GM12878 (cell line): ENCODE data around the gene PTPDC1. TPM values are rescaled to one million over a fixed set of nuclear protein-coding genes. Genes with fewer than 3 reads are reported as not detected.

Source experiments
- ATAC-seq: fragments of 200-7000 bp; cut with Tn5 transposase; 3 replicates; pipeline ENCODE4 v1.9.1; 2020; ENCODE audit warnings: mild to moderate bottlenecking, moderate library complexity
- BruUV-seq: library from RNA; stranded (reverse); fragments of 400-500 nt; replicated peaks from 2 replicates; lab custom pipeline; 2021; lab: Mats Ljungman, UMichigan
- CTCF ChIA-PET: fragments of 300-600 bp; sonication (Branson Sonifier 250); formaldehyde crosslinking; extraction: SDS; loops from one replicate; lab custom pipeline; 2021; ENCODE audit warnings: inconsistent platforms; lab: Yijun Ruan, JAX
- POLR2A ChIA-PET: fragments of 350-600 bp; formaldehyde crosslinking; extraction: SDS; loops from one replicate; lab custom pipeline; 2021; ENCODE audit warnings: inconsistent platforms; lab: Charles Lee
- RAD21 ChIA-PET: fragments of 300-600 bp; sonication (Branson Sonifier 250); formaldehyde crosslinking; loops from one replicate; lab custom pipeline; 2023; ENCODE audit warnings: antibody characterized with exemption; ENCODE audit not compliant: unreplicated experiment; lab: Charles Lee
- SMC1A ChIA-PET: fragments of 300-600 bp; sonication (Branson Sonifier 250); formaldehyde crosslinking; loops from one replicate; lab custom pipeline; 2023; ENCODE audit not compliant: unreplicated experiment, uncharacterized antibody; lab: Charles Lee
- DNase-seq: peaks from one replicate; pipeline ENCODE4 v3.0.0-alpha.2; 2011; ENCODE audit warnings: low read depth, low spot score
- FAIRE-seq: peaks from 3 replicates; lab custom pipeline; 2011; peaks lifted over from hg19 to GRCh38; lab: Jason Lieb, UNC
- H2AFZ ChIP-seq: 2 replicates; pipeline ENCODE4 v1.6.0; 2011; ENCODE audit warnings: low read depth, low read length, control low read depth; ENCODE audit not compliant: control insufficient read depth
- H3K27ac ChIP-seq: 2 replicates; pipeline ENCODE4 v1.5.1; 2011; ENCODE audit warnings: control low read depth; ENCODE audit not compliant: control insufficient read depth, insufficient read depth
- H3K27me3 ChIP-seq, 2 experiments: replicated peaks in 1 of 2; 2 replicates each; pipeline versions ENCODE4 v1.6.0 to v1.6.1; 2011; ENCODE audit warnings: low read length in 1 of 2; ENCODE audit not compliant: control insufficient read depth in 2 of 2, insufficient read depth in 2 of 2
- H3K36me3 ChIP-seq, 2 experiments: 2 replicates each; pipeline ENCODE4 v1.5.1; 2011; ENCODE audit warnings: low read length in 1 of 2; ENCODE audit not compliant: control insufficient read depth in 2 of 2, insufficient read depth in 2 of 2
- H3K4me1 ChIP-seq: 2 replicates; pipeline ENCODE4 v1.6.1; 2011; ENCODE audit warnings: mild to moderate bottlenecking, low read length, moderate library complexity, mixed read lengths; ENCODE audit not compliant: control insufficient read depth, insufficient read depth
- H3K4me2 ChIP-seq: 2 replicates; pipeline ENCODE4 v1.6.0; 2011; ENCODE audit warnings: control low read depth; ENCODE audit not compliant: control insufficient read depth, insufficient read depth
- H3K4me3 ChIP-seq: fragments of 200-600 bp; sonication (generic); 2 replicates; pipeline ENCODE4 v1.5.1; 2016
- H3K79me2 ChIP-seq: 2 replicates; pipeline ENCODE4 v1.6.0; 2011; ENCODE audit warnings: low read length; ENCODE audit not compliant: control insufficient read depth, insufficient read depth
- H3K9ac ChIP-seq: 2 replicates; pipeline ENCODE4 v1.8.0; 2011; ENCODE audit warnings: low read length, control low read depth, mixed read lengths; ENCODE audit not compliant: control insufficient read depth, insufficient read depth
- H3K9me3 ChIP-seq: replicated peaks from 3 replicates; pipeline ENCODE4 v1.5.1; 2011; ENCODE audit warnings: mild to moderate bottlenecking, low read length; ENCODE audit not compliant: control insufficient read depth, insufficient read depth
- H4K20me1 ChIP-seq: 2 replicates; pipeline ENCODE4 v1.6.0; 2011; ENCODE audit not compliant: control insufficient read depth, insufficient read depth
- BHLHE40 ChIP-seq, 2 experiments: fragments of 450-650 bp in 1 of 2; IDR thresholded peaks; 2 replicates each; pipeline ENCODE4 v1.6.1; 2011 to 2017; ENCODE audit warnings: low read depth in 2 of 2, borderline replicate concordance in 1 of 2, improper control_type of control experiment in 1 of 2, low read length in 1 of 2, mild to moderate bottlenecking in 1 of 2
- BRCA1 ChIP-seq: IDR thresholded peaks from 2 replicates; pipeline ENCODE4 v1.6.1; 2011; ENCODE audit warnings: low read depth, low read length, improper control_type of control experiment
- CBX3 ChIP-seq: fragments of 200-600 bp; sonication (generic); IDR thresholded peaks from 2 replicates; pipeline ENCODE4 v1.6.1; 2016; ENCODE audit warnings: low read depth, borderline replicate concordance
- CEBPB ChIP-seq, 2 experiments: fragments of 150-350 bp in 1 of 2; IDR thresholded peaks; 2 replicates each; pipeline ENCODE4 v1.6.1; 2012 to 2014; ENCODE audit warnings: low read depth in 2 of 2, low read length in 2 of 2, borderline replicate concordance in 1 of 2, inconsistent platforms in 1 of 2
- IRF4 ChIP-seq: IDR thresholded peaks from 2 replicates; pipeline ENCODE4 v1.6.1; 2011; ENCODE audit warnings: low read depth, low read length
- MEF2B ChIP-seq: fragments of 450-650 bp; IDR thresholded peaks from 2 replicates; pipeline ENCODE4 v1.6.1; 2018; ENCODE audit warnings: mild to moderate bottlenecking, moderate library complexity; ENCODE audit not compliant: partially characterized antibody, poor library complexity, severe bottlenecking
- MTA3 ChIP-seq: IDR thresholded peaks from 2 replicates; pipeline ENCODE4 v1.6.1; 2012; ENCODE audit warnings: low read length, inconsistent platforms, borderline replicate concordance
- NBN ChIP-seq: fragments of 450-650 bp; IDR thresholded peaks from 2 replicates; pipeline ENCODE4 v1.6.1; 2016
- NR2F1 ChIP-seq: fragments of 450-650 bp; conservative IDR thresholded peaks from 2 replicates; pipeline ENCODE4 v1.6.1; 2017; ENCODE audit warnings: mild to moderate bottlenecking
- RAD51 ChIP-seq: fragments of 450-650 bp; IDR thresholded peaks from 2 replicates; pipeline ENCODE4 v1.6.1; 2016; ENCODE audit warnings: moderate library complexity, mild to moderate bottlenecking, inconsistent platforms
- RB1 ChIP-seq: fragments of 450-650 bp; formaldehyde crosslinking; IDR thresholded peaks from 2 replicates; pipeline ENCODE4 v1.6.1; 2017; ENCODE audit warnings: mild to moderate bottlenecking, borderline replicate concordance
- SMAD1 ChIP-seq: fragments of 450-650 bp; IDR thresholded peaks from 2 replicates; pipeline ENCODE4 v1.6.1; 2018; ENCODE audit warnings: mild to moderate bottlenecking, low read depth; ENCODE audit not compliant: partially characterized antibody
- SPI1 ChIP-seq: IDR thresholded peaks from 2 replicates; pipeline ENCODE4 v1.6.1; 2011; ENCODE audit warnings: low read depth, mild to moderate bottlenecking, low read length, moderate library complexity, borderline replicate concordance; ENCODE audit not compliant: insufficient read depth
- ZNF24 ChIP-seq: fragments of 450-650 bp; IDR thresholded peaks from 2 replicates; pipeline ENCODE4 v1.6.1; 2017; ENCODE audit warnings: antibody characterized with exemption, mild to moderate bottlenecking
- WGBS: methylation state at CpG from one replicate; pipeline ENCODE4 v1.1.6; 2016; ENCODE audit warnings: low lambda C conversion rate; ENCODE audit not compliant: insufficient replicate concordance, insufficient coverage; ENCODE audit errors: missing lambda C conversion rate; 5-methylcytosine and 5-hydroxymethylcytosine counted together
- in situ Hi-C: fragments of 300-500 bp; cut with MboI; formaldehyde crosslinking; loops from 9 replicates; pipeline ENCODE4 v1.14.3; 2018; ENCODE audit warnings: mixed read lengths
- intact Hi-C: fragments of 100-400 bp; cut with micrococcal nuclease; formaldehyde crosslinking; loops from one replicate; pipeline ENCODE4 v1.14.2; 2022; ENCODE audit not compliant: unreplicated experiment
- polyA plus RNA-seq, 11 experiments: library from polyadenylated mRNA; depleted of rRNA in 4 of 11; unstranded in 6 of 11; stranded (reverse) in 5 of 11; fragments of >200 nt; fragmentation: Nextera tagmentation in 4 of 11; fragmentation: Illumina TruSeq in 1 of 11; extraction: Ambion mirVana in 4 of 11; extraction: Trizol in 1 of 11; gene quantifications; 1 replicate in 1 of 11; 2 replicates in 10 of 11; pipeline versions ENCODE4 v1.2.1 to v1.2.3, GENCODE V29; 2011 to 2016; ENCODE audit warnings: inconsistent platforms in 2 of 11, missing spikeins in 2 of 11, low read depth in 1 of 11
- total RNA-seq, 4 experiments: library from RNA; depleted of rRNA in 3 of 4; stranded (reverse); fragments of >200 nt in 3 of 4; fragmentation: Illumina TruSeq in 1 of 4; extraction: Trizol in 1 of 4; gene quantifications; 2 replicates each; pipeline versions ENCODE4 v1.2.1 to v1.2.3, GENCODE V29; 2013 to 2021
- TF ChIP-seq, protein P1 (sequence below): fragments of 450-650 bp; formaldehyde crosslinking; IDR thresholded peaks from 2 replicates; pipeline ENCODE4 v1.4.0; 2022; ENCODE audit warnings: mild to moderate bottlenecking, moderate library complexity
- TF ChIP-seq, protein P2 (sequence below): fragments of 450-650 bp; IDR thresholded peaks from 2 replicates; pipeline ENCODE4 v1.6.1; 2017; ENCODE audit warnings: borderline replicate concordance
- TF ChIP-seq, protein P3 (sequence below): fragments of 450-650 bp; IDR thresholded peaks from 2 replicates; pipeline ENCODE4 v1.6.1; 2017; ENCODE audit warnings: low read depth, mild to moderate bottlenecking, moderate library complexity

The PTPDC1 gene
- total and polyA plus RNA-seq, 10 of the 15 experiments (the other 5 are each of a cell fraction or from before 2014, with no cell fraction given), result 1.2 to 4.5 (median 2.9) TPM

DNA sequence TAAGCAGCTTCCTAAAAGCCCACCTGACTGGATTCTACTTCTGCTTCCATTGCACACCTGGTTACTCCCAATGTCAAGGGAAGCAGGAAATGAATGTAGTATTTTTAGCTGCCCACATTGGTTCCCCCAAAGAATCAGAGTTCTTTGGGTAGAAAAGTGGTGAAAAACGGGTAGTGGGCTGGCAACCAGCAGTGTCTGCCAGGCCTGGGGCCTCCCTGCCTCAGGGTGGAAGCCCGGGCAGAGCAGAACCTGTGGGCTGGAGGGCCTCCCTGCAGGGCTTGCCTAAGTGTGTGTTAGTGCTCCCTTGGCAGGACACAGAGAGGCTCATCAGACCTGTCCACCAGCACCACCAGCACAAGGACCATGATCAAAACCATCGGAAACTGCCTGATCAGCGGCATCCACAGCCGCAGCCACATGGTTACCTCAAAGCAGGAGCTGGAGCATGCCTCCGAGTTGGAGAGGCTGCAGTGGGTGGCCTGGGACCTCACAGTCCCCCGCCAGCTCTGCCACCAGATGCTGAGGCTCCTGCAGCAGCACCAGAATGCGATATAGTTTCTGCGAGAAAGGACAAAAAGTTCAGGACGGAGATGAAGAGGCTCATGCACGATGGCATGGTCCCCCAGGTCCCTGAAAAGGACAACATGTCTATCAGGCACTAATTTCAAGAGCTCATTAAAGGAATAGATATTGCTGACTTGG lies 72.2 kb downstream of the PTPDC1 start:
- no peak for DNase-seq
- 70% methylated on average over 11 of the region's 11 CpGs for WGBS
- H3K9me3 ChIP-seq, result no peaks in the 10 kb centered on the region
- no peak overlapping the region for H3K4me3 ChIP-seq
- ChIA-PET POLR2A (interaction anchor here (0.6 kb wide), 1 partner anchor 13 kb away, joined by 3 read pairs; no protein-coding TSS in a partner anchor), SMC1A (interaction anchor here (0.6 to 1.4 kb wide), 3 partner anchors 8 to 57 kb away, joined by 3 to 4 read pairs (median 3); no protein-coding TSS in a partner anchor), CTCF (interaction anchor here (0.5 kb wide), 1 partner anchor 258 kb away, joined by 3 read pairs; no protein-coding TSS in a partner anchor), RAD21 (no interaction called here)
- no TSS peak for BruUV-seq
- intact Hi-C loops, result no loop called here
- in situ Hi-C loops, result no loop called here
- no peaks in the 10 kb centered on the region for H4K20me1 ChIP-seq
- no peak overlapping the region for H3K9ac ChIP-seq
- no peak for FAIRE-seq
- no peaks in the 10 kb centered on the region for H3K4me1 ChIP-seq
- H3K79me2 ChIP-seq, result no peaks in the 10 kb centered on the region
- ATAC-seq, result no peak
- no peak overlapping the region for H2AFZ ChIP-seq
- H3K27ac ChIP-seq, result no peak overlapping the region
- H3K27me3 ChIP-seq, result no peaks in the 10 kb centered on the region
- H3K36me3 ChIP-seq, result no peaks in the 10 kb centered on the region
- H3K4me2 ChIP-seq, result no peak overlapping the region
- TF ChIP-seq SPI1 (no peak), BHLHE40 (IDR thresholded peaks at IDR 0.05; ENCODE audit: borderline replicate concordance in 1 of 2, low read depth in 2 of 2, low read length in 1 of 2) (no peak), CEBPB (IDR thresholded peaks at IDR 0.05; ENCODE audit: borderline replicate concordance in 1 of 2, low read depth in 2 of 2, low read length in 2 of 2) (no peak), RB1 (no peak), ZNF24 (no peak), RAD51 (no peak), IRF4 (no peak), MEF2B (no peak), SMAD1 (no peak), NBN (no peak), BRCA1 (no peak), MTA3 (no peak), CBX3 (no peak), NR2F1 (no peak)
- TF ChIP-seq, protein P1, sequence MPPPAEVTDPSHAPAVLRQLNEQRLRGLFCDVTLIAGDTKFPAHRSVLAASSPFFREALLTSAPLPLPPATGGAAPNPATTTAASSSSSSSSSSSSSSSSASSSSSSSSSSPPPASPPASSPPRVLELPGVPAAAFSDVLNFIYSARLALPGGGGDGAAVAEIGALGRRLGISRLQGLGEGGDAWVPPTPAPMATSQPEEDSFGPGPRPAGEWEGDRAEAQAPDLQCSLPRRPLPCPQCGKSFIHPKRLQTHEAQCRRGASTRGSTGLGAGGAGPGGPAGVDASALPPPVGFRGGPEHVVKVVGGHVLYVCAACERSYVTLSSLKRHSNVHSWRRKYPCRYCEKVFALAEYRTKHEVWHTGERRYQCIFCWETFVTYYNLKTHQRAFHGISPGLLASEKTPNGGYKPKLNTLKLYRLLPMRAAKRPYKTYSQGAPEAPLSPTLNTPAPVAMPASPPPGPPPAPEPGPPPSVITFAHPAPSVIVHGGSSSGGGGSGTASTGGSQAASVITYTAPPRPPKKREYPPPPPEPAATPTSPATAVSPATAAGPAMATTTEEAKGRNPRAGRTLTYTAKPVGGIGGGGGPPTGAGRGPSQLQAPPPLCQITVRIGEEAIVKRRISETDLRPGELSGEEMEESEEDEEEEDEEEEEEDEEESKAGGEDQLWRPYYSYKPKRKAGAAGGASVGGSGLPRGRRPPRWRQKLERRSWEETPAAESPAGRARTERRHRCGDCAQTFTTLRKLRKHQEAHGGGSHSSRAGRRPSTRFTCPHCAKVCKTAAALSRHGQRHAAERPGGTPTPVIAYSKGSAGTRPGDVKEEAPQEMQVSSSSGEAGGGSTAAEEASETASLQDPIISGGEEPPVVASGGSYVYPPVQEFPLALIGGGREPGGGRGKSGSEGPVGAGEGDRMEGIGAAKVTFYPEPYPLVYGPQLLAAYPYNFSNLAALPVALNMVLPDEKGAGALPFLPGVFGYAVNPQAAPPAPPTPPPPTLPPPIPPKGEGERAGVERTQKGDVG (CRISPR knock-in tag), result no peak
- TF ChIP-seq, protein P2, sequence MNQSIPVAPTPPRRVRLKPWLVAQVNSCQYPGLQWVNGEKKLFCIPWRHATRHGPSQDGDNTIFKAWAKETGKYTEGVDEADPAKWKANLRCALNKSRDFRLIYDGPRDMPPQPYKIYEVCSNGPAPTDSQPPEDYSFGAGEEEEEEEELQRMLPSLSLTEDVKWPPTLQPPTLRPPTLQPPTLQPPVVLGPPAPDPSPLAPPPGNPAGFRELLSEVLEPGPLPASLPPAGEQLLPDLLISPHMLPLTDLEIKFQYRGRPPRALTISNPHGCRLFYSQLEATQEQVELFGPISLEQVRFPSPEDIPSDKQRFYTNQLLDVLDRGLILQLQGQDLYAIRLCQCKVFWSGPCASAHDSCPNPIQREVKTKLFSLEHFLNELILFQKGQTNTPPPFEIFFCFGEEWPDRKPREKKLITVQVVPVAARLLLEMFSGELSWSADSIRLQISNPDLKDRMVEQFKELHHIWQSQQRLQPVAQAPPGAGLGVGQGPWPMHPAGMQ, result no peak
- TF ChIP-seq, protein P3, sequence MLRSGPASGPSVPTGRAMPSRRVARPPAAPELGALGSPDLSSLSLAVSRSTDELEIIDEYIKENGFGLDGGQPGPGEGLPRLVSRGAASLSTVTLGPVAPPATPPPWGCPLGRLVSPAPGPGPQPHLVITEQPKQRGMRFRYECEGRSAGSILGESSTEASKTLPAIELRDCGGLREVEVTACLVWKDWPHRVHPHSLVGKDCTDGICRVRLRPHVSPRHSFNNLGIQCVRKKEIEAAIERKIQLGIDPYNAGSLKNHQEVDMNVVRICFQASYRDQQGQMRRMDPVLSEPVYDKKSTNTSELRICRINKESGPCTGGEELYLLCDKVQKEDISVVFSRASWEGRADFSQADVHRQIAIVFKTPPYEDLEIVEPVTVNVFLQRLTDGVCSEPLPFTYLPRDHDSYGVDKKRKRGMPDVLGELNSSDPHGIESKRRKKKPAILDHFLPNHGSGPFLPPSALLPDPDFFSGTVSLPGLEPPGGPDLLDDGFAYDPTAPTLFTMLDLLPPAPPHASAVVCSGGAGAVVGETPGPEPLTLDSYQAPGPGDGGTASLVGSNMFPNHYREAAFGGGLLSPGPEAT, result no peak
